ENCODE data around the gene MED9. TPM values are rescaled to one million over a fixed set of nuclear protein-coding genes. Genes with fewer than 3 reads are reported as not detected.

The MED9 gene
- polyA plus RNA-seq, 1 of the 3 experiments (the other 2 are of a cell fraction) = 10.1 TPM

- no peaks in the 10 kb centered on the region for H3K9me2 ChIP-seq
- H2AFZ ChIP-seq (ENCODE audit: low read depth) = no peak overlapping the region
- CTCF ChIA-PET = interaction anchor here (0.5 to 4.0 kb wide), 7 partner anchors 50 to 484 kb away, joined by 3 to 18 read pairs (median 4); no protein-coding TSS in a partner anchor
- WGBS (ENCODE audit: low lambda C conversion rate) = 90% methylated on average over 6 of the region's 17 CpGs
- H3K4me2 ChIP-seq = no peak overlapping the region
- no peak for TF ChIP-seq RFX5 (IDR thresholded peaks at IDR 0.05; ENCODE audit: low read length)
- no peak for TF ChIP-seq MEF2A (IDR thresholded peaks at IDR 0.05; ENCODE audit: borderline replicate concordance, low read depth)
- TF ChIP-seq EZH2phosphoT487 (IDR thresholded peaks at IDR 0.05; ENCODE audit: borderline replicate concordance, low read depth) = no peak
- no peak for TF ChIP-seq TCF12 (IDR thresholded peaks at IDR 0.05)
- TF ChIP-seq SMC3 (IDR thresholded peaks at IDR 0.05; ENCODE audit: low read depth, low read length) = no peak
- no peak for TF ChIP-seq GABPA (IDR thresholded peaks at IDR 0.05; ENCODE audit: low read depth)
- no peak for TF ChIP-seq MAX (IDR thresholded peaks at IDR 0.05; ENCODE audit: low read depth)
- no peak for TF ChIP-seq YY1 (IDR thresholded peaks at IDR 0.05; ENCODE audit: low read depth)
- no peak for TF ChIP-seq ZBTB33 (IDR thresholded peaks at IDR 0.05; ENCODE audit: borderline replicate concordance, low read depth)
- no peak for TF ChIP-seq REST (IDR thresholded peaks at IDR 0.05; ENCODE audit: low read depth, low read length)
- no peak for TF ChIP-seq CTCF (IDR thresholded peaks at IDR 0.05)
- no peak for TF ChIP-seq FOSL2 (IDR thresholded peaks at IDR 0.05; ENCODE audit: borderline replicate concordance, low read depth)
- TF ChIP-seq MXI1 (IDR thresholded peaks at IDR 0.05; ENCODE audit: low read depth, low read length) = no peak
- no peak for TF ChIP-seq FOXM1 (IDR thresholded peaks at IDR 0.05; ENCODE audit: low read depth)
- no peak for TF ChIP-seq PBX3 (IDR thresholded peaks at IDR 0.05)
- no peak for TF ChIP-seq JUND (IDR thresholded peaks at IDR 0.05)
- TF ChIP-seq NFIC (IDR thresholded peaks at IDR 0.05; ENCODE audit: borderline replicate concordance) = no peak
- no peak for TF ChIP-seq NRF1 (IDR thresholded peaks at IDR 0.05; ENCODE audit: low read depth, low read length)
- H3K36me3 ChIP-seq (replicated peaks in 1 of 2; ENCODE audit: control insufficient read depth in 1 of 2, insufficient read depth in 2 of 2, low read length in 1 of 2) = peaks cover 3 to 39% of the 10 kb centered on the region in 2 experiments
- no peak overlapping the region for H3K27ac ChIP-seq (ENCODE audit: low read depth in 2 of 2, low read length in 1 of 2)
- no peak overlapping the region for H3K9ac ChIP-seq
- H3K4me1 ChIP-seq (ENCODE audit: control insufficient read depth in 1 of 2, insufficient read depth in 2 of 2, low read depth in 1 of 2, low read length in 1 of 2) = peaks cover 0 to 3% of the 10 kb centered on the region in 2 experiments; a peak in 1 of 4 replicates
- H4K20me1 ChIP-seq (ENCODE audit: insufficient read depth) = 0 out of 2 replicates have a peak, but pooled peaks cover 5% of the 10 kb centered on the region
- no peaks in the 10 kb centered on the region; the same call in 1 of the 2 replicates for H3K79me2 ChIP-seq (ENCODE audit: insufficient read depth)
- no peaks in the 10 kb centered on the region for H3K9me3 ChIP-seq
- POLR2A ChIA-PET = no interaction called here
- H3K27me3 ChIP-seq (ENCODE audit: insufficient read depth) = no peaks in the 10 kb centered on the region
- DNase-seq = no peak
- peaks cover 2% of the 10 kb centered on the region for H3F3A ChIP-seq (replicated peaks; ENCODE audit: insufficient read depth)
- H3K4me3 ChIP-seq (ENCODE audit: low read depth in 2 of 2, low read length in 1 of 2) = no peak overlapping the region
Observed at GRCh38 chr17:17491546-17491988, 14.8 kb downstream of the MED9 start.
